ENCODE measurements around the gene IQUB. TPM values are rescaled to one million over a fixed set of nuclear protein-coding genes. Genes with fewer than 3 reads are reported as not detected.

IQUB gene
- polyA plus RNA-seq, 1 donor (not counting 4 experiments of a cell fraction or from before 2014, with no cell fraction given): 0.04 TPM

DNA sequence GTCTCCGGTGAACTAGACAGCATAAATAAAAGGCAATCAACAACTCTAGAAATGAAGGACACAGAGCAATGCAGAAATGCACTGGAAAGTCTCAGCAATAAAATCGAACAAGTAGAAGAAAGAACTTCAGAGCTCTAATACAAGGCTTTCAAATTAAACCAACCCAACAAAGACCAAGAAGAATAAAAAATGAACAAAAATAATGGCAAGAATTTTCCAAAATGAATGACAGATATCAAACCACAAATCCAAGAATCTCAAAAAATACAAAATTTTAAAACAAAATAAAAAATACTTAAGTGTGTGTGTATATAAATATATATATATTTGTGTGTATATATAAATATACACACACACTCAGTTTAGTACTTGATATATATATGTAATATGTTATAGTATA is 110.8 kb downstream of the IQUB start:
- H3K36me3 ChIP-seq (ENCODE audit: control insufficient read depth in 2 of 2, extremely low read depth in 1 of 2, insufficient read depth in 2 of 2, low read length in 2 of 2): no peaks in the 10 kb centered on the region
- no peaks in the 10 kb centered on the region for H3K27me3 ChIP-seq (ENCODE audit: control insufficient read depth, extremely low read depth, insufficient read depth, low read length)
- no peaks in the 10 kb centered on the region for H4K20me1 ChIP-seq (ENCODE audit: control insufficient read depth, extremely low read depth, insufficient read depth, low read length)
- H3K4me1 ChIP-seq (ENCODE audit: control insufficient read depth, extremely low read depth, insufficient read depth, low read length): no peaks in the 10 kb centered on the region
- H3K4me2 ChIP-seq (ENCODE audit: control insufficient read depth, extremely low read depth, insufficient read depth, low read depth, low read length): no peak overlapping the region
- dilution Hi-C loops (cut with MboI; ENCODE audit: extremely low pct_ligation_motif_present, low sequenced_read_pairs): no loop called here
- no peak overlapping the region for H3K27ac ChIP-seq (ENCODE audit: control insufficient read depth, insufficient read depth, low read length)
- FAIRE-seq: no peak
- H3K4me3 ChIP-seq (ENCODE audit: control insufficient read depth in 2 of 3, extremely low read depth in 1 of 3, insufficient read depth in 2 of 3, low read depth in 1 of 3, low read length in 3 of 3): no peak overlapping the region
- no peaks in the 10 kb centered on the region for H3K79me2 ChIP-seq (ENCODE audit: control insufficient read depth, insufficient read depth, low read length)
- no peaks in the 10 kb centered on the region for H3K9me3 ChIP-seq (ENCODE audit: control insufficient read depth, low read depth, low read length)
- TF ChIP-seq EZH2 (IDR thresholded peaks at IDR 0.05; ENCODE audit: low read length): no peak
- TF ChIP-seq CTCF (optimal IDR thresholded peaks at IDR 0.05 in 1 of 3, IDR thresholded peaks at IDR 0.05 in 1 of 3, conservative IDR thresholded peaks at IDR 0.05 in 1 of 3; ENCODE audit: extremely low read depth in 1 of 3, insufficient read depth in 2 of 3, low read length in 3 of 3): no peak
- no peak overlapping the region for H2AFZ ChIP-seq (ENCODE audit: control insufficient read depth, low read length)
- no peaks in the 10 kb centered on the region for H3K9me1 ChIP-seq (ENCODE audit: control insufficient read depth, extremely low read depth, insufficient read depth, low read length)
- no peak overlapping the region for H3K9ac ChIP-seq (ENCODE audit: control insufficient read depth, extremely low read depth, insufficient read depth, low read length)
- no peak for DNase-seq (ENCODE audit: low read depth, low spot score)

- TF ChIP-seq CTCF (optimal IDR thresholded peaks at IDR 0.05 in 1 of 3, IDR thresholded peaks at IDR 0.05 in 1 of 3, conservative IDR thresholded peaks at IDR 0.05 in 1 of 3; ENCODE audit: extremely low read depth in 1 of 3, insufficient read depth in 2 of 3, low read length in 3 of 3) (no peak), EZH2 (IDR thresholded peaks at IDR 0.05; ENCODE audit: low read length) (no peak)
- Histone ChIP-seq H3K9me3 (ENCODE audit: control insufficient read depth, low read depth, low read length) (peaks cover 2% of the 10 kb centered on the region), H3K4me2 (ENCODE audit: control insufficient read depth, extremely low read depth, insufficient read depth, low read depth, low read length) (no peak overlapping the region), H3K4me3 (ENCODE audit: control insufficient read depth in 2 of 3, extremely low read depth in 1 of 3, insufficient read depth in 2 of 3, low read depth in 1 of 3, low read length in 3 of 3) (no peak overlapping the region), H3K9ac (ENCODE audit: control insufficient read depth, extremely low read depth, insufficient read depth, low read length) (no peak overlapping the region), H3K4me1 (ENCODE audit: control insufficient read depth, extremely low read depth, insufficient read depth, low read length) (no peaks in the 10 kb centered on the region), H3K27me3 (ENCODE audit: control insufficient read depth, extremely low read depth, insufficient read depth, low read length) (no peaks in the 10 kb centered on the region), H3K9me1 (ENCODE audit: control insufficient read depth, extremely low read depth, insufficient read depth, low read length) (no peaks in the 10 kb centered on the region), H4K20me1 (ENCODE audit: control insufficient read depth, extremely low read depth, insufficient read depth, low read length) (no peaks in the 10 kb centered on the region), H3K36me3 (ENCODE audit: control insufficient read depth in 2 of 2, extremely low read depth in 1 of 2, insufficient read depth in 2 of 2, low read length in 2 of 2) (no peaks in the 10 kb centered on the region), H3K27ac (ENCODE audit: control insufficient read depth, insufficient read depth, low read length) (no peak overlapping the region), H2AFZ (ENCODE audit: control insufficient read depth, low read length) (no peak overlapping the region), H3K79me2 (ENCODE audit: control insufficient read depth, insufficient read depth, low read length) (no peaks in the 10 kb centered on the region)
- FAIRE-seq (no peak), DNase-seq (ENCODE audit: low read depth, low spot score) (no peak)
- dilution Hi-C loops (cut with MboI; ENCODE audit: extremely low pct_ligation_motif_present, low sequenced_read_pairs): no loop called here
Observed at GRCh38 chr7:123417580-123417979, 116.8 kb downstream of the IQUB start.
